Erythroblast (primary cell): Measurements from ENCODE around the gene SLC22A23.

ENCODE experiments used
- GATA1 ChIP-seq: IDR thresholded peaks from 2 replicates; pipeline ENCODE4 v1.6.1; 2011; ENCODE audit warnings: low read depth, mild to moderate bottlenecking, control low read depth, low read length, moderate library complexity
- POLR2A ChIP-seq: IDR thresholded peaks from 2 replicates; pipeline ENCODE4 v1.6.1; 2011; ENCODE audit warnings: mild to moderate bottlenecking, low read length

DNA sequence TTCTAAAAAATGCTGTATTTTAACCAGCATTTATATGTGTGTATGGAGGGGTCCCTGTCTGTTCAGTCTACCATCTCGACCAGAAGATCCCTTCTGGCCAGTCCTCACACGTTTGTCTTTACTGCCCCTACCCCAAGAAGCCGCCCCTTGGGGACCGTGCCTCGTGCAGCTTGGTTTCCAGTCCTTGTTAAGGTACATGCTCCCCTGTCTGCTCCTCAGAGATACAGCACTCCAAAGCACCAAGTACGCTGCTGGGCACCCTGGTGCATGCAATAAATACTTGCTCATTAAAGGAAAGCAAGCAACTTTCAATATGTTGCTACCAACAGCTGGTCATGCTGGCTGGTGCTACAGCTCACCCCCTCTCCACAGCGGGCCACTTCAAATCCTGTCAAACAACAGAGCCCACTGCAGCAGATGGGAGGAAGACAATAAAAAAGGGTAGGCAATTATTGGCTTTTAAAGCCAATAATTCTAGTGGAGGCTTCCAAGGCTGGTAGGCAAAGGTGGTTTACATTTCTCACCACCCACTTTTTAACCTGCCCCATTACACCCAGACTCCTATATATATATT, 136.5 kb downstream of the SLC22A23 start:
- no peak for TF ChIP-seq POLR2A
- no peak for TF ChIP-seq GATA1
